HG03558 (cell line): ENCODE data around the gene E4F1.
"Not testable (repeated sequence)": the region's sequence is repeated elsewhere in the genome, so short reads cannot be mapped to it uniquely, and the experiment has no call there.

Experiments used
- ATAC-seq: cut with Tn5 transposase; IDR thresholded peaks from one replicate; pipeline ENCODE4 v1.9.1; 2021; ENCODE audit warnings: moderate number of reproducible peaks; ENCODE audit not compliant: unreplicated experiment; ENCODE audit errors: extremely low read depth

The E4F1 gene

DNA sequence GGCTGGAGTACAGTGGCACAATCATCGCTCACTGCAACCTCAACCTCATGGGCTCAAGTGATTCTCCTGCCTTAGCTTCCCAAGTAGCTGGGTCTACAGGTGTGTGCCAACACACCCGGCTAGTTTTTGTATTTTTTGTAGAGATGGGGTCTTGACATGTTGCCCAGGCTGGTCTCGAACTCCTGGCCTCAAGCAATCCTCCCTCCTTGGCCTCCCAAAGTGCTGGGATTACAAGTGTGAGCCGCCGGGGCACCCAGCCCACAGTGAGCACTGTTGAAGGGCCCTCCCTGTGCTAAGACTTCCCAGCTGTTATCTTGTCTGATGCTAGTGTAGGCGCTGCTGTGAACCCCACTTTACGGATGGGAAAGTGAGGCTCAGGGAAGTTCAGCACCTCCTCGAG lies 35.0 kb upstream of the E4F1 start:
- no peak for ATAC-seq

- no peak for ATAC-seq
Measured at GRCh38 chr16:2189252-2189893, 34.0 kb upstream of the E4F1 start.

DNA sequence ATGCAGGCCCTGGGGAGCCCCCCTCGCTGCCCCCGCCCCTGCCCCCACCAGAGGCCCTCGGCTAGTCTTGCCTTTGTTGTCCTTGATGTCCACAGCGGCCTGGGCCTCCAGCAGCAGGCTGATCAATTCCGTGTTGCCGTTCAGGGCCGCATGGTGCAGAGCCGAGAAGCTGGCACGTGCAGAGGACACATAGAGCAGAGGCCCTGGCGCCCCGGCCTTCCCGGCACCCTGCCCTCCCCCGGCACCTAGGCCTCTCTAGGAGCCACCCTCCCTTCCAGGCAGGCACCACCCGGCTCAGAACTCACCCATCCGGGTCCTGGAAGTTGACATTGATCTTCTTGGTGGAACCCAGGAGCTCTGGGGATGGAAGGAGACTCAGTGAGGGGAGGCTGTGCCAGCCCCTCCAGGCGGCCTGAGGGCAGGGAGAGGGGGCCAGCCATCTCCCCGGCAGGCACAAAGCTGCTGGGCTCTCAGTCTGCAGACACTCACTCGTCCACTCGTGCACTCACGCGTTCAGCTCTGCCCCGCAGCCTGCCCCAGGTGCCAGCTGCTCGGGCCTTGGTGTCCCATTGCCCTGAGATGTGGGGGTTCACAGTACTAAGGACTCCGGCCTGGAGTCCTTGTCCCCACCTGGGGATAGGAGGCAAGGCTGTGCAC lies 33.3 kb upstream of the E4F1 start:
- no peak for ATAC-seq

- ATAC-seq: no peak
Measured at GRCh38 chr16:2190659-2191445, 32.5 kb upstream of the E4F1 start.

DNA sequence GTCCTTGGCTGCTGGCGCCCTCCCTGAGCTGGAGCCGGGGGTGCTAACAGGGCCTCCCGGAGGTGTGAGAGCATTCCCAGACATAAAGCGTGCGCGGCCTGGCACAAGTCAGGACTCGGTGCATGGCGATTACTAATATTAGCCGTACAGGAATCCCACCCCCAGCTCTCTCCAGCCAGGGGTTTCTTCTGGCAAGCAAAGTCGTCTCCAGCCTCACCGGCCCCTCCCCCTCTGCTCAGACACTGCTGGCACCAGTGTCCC lies 32.0 kb upstream of the E4F1 start:
- no peak for ATAC-seq

- no peak for ATAC-seq
Measured at GRCh38 chr16:2194166-2194834, 29.1 kb upstream of the E4F1 start.

DNA sequence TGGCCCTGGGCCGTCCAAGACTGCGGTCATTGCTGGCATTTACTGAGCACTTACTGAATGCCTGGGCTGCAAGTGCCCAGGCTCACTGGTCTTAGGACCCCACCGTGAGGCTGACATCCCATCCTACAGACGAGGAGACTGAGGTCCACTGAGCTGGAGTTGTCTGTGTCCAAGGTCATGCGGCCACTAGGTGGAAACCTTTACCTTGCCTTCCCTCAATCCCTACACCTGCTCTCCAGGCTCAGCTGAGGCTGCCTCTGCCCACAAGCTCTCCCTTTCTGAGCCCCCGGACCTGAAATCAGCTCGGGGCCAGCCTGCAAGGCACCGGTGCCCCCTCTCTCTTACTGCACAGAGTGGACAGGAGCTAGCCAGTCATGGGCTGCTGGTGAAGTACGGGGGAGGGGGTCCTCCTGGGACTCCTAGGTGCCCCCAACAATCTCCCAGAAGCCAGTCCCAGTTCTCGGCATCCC lies 28.5 kb upstream of the E4F1 start:
- ATAC-seq: no peak

DNA sequence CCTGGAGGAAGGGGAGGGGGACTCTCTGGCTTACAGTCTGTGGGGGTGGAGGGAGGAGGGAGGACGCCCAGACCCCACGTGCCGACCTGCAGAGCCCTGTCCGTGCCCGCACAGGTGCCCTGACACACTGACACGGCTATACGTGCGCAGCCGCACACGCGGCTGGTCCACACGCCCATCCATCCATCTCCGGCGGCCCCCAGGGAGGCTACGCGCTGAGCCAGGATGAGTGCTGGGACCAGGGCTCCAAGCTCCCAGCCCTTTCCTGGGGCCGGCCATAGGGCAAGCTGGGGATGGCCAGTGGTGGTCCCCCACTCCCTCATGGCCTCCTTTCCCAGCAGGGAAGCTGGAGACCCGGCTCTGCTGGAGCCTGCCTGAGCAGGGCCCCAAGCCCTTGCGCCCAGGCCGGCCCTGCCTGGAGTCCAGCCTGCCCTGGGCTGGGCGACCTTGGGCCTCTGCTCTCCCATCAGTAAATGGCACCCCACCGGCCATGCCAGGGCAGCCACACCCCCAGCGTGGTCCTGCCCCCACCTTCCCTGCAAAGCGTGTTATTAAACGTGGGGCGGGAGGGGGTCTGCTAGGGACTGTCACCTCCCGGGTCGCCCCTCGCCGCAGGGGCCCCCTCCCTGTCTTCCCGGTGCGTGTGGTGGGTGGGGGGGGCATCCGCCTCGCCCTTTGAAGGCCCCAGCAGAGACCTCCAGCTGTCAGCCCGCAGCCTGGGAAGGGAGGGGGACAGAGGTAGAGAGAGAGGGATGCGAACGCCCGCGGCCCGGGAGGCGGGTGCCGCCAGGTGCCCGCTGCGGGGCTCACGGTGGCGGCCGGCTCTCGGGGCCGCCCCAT lies 27.8 kb upstream of the E4F1 start:
- no peak for ATAC-seq

DNA sequence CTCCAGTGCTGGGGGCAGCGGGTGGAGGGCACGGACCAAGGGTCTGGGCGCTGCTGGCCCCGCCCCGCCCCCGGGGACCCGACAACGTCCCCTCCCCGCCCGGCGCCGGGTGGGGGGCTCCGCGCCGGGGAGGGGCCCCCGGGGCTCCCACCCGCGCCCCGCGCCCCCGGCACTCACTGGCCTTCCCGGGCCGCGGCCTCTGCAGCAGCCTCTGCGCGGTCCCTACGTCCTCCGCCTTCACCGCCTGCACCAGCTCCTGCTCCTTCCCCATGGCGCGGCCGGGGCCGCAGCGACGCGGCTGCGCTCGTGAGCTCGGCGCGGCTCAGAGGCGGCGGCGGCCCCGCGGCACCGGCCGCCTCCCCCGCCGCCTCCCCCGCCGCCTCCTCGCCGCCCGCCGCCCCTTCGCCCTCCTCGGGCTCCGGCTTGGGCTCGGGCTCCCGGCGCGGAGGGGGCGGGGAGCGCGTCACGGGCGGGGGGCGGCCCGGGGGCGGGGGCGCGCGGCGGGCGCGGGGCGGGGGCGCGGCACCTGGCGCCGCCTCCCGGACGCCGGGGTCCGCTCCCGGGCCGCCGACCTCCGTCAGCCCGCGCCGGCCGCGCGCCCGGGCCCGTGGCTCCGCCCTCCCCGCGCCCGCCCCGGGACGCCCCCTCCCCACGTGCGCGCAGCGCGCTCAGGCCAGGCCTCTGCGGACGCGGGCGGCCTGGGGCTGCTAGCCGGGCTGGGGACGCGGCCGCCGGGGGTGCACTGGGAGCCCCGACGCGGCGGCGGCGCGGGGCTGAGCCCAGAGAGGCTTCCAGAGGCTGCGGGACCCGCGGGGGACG lies 27.0 kb upstream of the E4F1 start, which contains the start of gene CASKIN1:
CASKIN1 (minus strand) TSS at position 444 of the 819 bp plus-strand sequence; CDS start at position 271, 173 bp downstream.
- no peak for ATAC-seq

GRCh38 chr16:2196981-2197511 lies 26.3 kb upstream of the E4F1 start:
- no peak for ATAC-seq

DNA sequence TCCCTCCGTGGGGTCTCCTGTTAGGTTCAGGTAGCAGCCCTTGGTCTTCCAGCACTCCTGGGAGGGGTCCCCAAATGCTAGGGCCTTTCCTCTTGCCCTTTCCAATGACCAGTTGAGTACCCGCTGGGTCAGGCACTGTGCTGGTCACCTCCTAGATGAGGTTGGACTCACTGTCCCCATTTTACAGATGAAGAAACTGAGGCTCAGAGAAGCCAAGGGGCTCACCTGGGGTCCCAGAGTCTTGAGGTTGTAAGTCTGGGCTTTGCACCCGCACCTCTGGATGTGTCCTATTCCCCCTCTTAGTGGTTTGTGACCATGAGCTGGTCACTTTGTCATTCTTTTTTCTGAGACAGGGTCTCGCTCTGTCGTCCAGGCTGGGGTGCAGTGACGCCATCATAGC lies 25.6 kb upstream of the E4F1 start:
- ATAC-seq: no peak

- no peak for ATAC-seq
Measured at GRCh38 chr16:2198283-2198682, 25.1 kb upstream of the E4F1 start.

GRCh38 chr16:2199095-2199494 lies 24.3 kb upstream of the E4F1 start:
- no peak for ATAC-seq

DNA sequence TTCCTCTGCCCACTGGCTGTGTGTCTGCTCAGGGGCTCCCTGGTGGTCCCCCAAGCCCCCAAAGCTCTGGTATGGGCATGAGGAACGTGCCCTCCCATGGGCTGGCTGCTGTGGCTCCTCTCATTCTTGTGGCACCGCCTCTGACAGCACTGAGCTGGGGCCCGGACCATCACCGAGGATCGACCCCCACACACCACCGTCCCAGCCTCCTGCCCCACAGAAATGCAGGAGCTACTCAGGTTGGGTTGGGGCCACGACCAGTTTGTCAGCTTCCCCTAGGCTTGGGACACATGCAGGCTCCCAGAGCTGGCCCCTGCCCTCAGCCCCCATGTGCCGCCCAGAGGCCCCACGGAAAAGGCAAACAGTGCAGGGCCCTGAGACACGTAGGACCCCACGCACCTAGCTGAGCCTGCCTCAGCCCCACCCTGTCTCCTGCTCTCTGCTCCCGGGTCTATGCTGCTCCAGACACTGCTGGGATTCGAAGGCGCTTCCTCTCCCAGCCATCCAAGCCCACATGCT lies 23.7 kb upstream of the E4F1 start:
- no peak for ATAC-seq

DNA sequence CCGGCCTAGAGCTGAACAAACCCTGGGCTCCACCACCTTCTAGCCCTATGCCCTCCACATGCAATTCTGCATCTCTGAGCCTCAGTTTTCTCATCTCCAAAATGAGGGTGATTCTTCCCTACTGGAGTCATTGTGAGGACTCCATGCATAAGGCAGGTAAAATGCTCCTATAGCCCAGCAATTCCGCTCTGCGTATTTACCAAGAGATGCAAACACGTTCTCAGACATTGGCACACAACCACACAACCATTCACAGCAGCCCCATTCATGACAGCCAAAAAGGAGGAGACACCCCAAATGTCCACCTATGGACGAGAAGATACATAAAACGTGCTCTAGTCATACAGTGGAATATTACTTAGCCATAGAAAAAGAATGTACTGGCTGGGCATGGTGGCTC lies 23.1 kb upstream of the E4F1 start:
- ATAC-seq: no peak

- not testable (repeated sequence) for ATAC-seq
Measured at GRCh38 chr16:2203119-2203688, 20.2 kb upstream of the E4F1 start.

DNA sequence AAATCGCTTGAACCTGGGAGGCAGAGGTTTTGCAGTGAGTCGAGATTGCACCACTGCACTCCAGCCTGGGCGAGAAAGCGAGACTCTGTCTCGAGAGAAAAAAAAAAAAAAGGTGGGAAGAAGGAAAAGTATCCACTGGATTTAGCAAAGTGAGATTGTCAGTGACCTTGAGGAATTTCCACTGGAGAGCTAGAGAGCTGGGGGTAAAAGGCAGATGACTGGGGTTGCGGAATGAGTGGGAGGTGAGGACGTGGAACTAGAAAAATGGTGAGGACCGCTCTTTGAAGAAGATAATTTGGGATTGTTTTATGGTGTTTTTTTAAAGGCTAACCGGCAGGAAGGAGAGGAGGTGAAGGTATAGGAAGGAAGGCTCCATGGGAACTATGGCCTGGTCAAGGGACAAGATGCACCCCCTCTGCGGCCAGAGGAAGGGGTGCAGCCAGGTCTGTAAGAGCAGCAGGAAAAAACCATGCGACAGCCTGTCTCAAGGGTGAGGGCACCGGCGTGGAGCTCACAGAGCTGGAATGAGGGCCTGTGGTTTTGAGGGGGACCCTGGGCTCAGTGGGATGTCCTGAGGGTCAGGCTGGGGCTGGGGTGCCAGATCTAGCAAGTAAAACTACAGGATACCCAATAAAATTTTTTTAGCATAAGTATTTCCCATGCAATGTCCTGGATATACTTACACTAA lies 18.8 kb upstream of the E4F1 start:
- no peak for ATAC-seq
